IgD-negative memory B cell (primary cell): ENCODE measurements around the gene QPCTL. TPM values are rescaled to one million over a fixed set of nuclear protein-coding genes. Genes with fewer than 3 reads are reported as not detected.

Source experiments
- H3K27ac Mint-ChIP-seq, 3 donors: one replicate each; pipeline ENCODE4 v1.8.0; 2020 to 2022; ENCODE audit warnings: mild to moderate bottlenecking in 3 of 3, mixed read lengths in 3 of 3, moderate library complexity in 1 of 3
- H3K27me3 Mint-ChIP-seq: one replicate; pipeline ENCODE4 v1.8.0; 2021; ENCODE audit warnings: mixed read lengths
- H3K36me3 Mint-ChIP-seq: one replicate; pipeline ENCODE4 v1.8.0; 2020; ENCODE audit warnings: mild to moderate bottlenecking, mixed read lengths
- H3K4me1 Mint-ChIP-seq, 3 donors: one replicate each; pipeline ENCODE4 v1.8.0; 2020 to 2022; ENCODE audit warnings: mixed read lengths in 3 of 3, mild to moderate bottlenecking in 1 of 3
- H3K4me3 Mint-ChIP-seq, 4 donors: one replicate each; pipeline ENCODE4 v1.8.0; 2020 to 2022; ENCODE audit warnings: mild to moderate bottlenecking in 4 of 4, mixed read lengths in 4 of 4, moderate library complexity in 3 of 4
- H3K9me3 Mint-ChIP-seq, 3 donors: one replicate each; pipeline ENCODE4 v1.8.0; 2020 to 2021; ENCODE audit warnings: mixed read lengths in 3 of 3, mild to moderate bottlenecking in 1 of 3
- polyA plus RNA-seq: library from polyadenylated mRNA; unstranded; fragments of 300-500 nt; fragmentation: Illumina TruSeq; gene quantifications from one replicate; pipeline ENCODE4 v1.2.3, GENCODE V29; 2021

The QPCTL gene
- polyA plus RNA-seq, 1 donor from 2014 or later = 2.7 TPM

GRCh38 chr19:45691516-45692186 lies 815 bp upstream of the QPCTL start, which contains the start of gene SNRPD2:
SNRPD2 (minus strand) TSS chr19:45691953; CDS start chr19:45691888, 65 bp downstream.
- peak within 1 kb of the TSS; percentile 88 to 100 (median 98) for H3K4me3 Mint-ChIP-seq
- H3K27ac Mint-ChIP-seq = peak within 1 kb of the TSS; percentile 89 to 98 (median 96)
- no peaks in the 10 kb centered on the region for H3K9me3 Mint-ChIP-seq
- peaks cover 3% of the 10 kb centered on the region for H3K36me3 Mint-ChIP-seq
- H3K4me1 Mint-ChIP-seq = peaks cover 6 to 14% (median 12%) of the 10 kb centered on the region in 3 donors
- no peaks in the 10 kb centered on the region for H3K27me3 Mint-ChIP-seq

- H3K27me3 Mint-ChIP-seq = no peaks in the 10 kb centered on the region
- no peaks in the 10 kb centered on the region for H3K9me3 Mint-ChIP-seq
- peaks cover 6 to 14% (median 12%) of the 10 kb centered on the region in 3 donors for H3K4me1 Mint-ChIP-seq
- H3K36me3 Mint-ChIP-seq = peaks cover 3% of the 10 kb centered on the region
- peak overlapping the region; percentile 89 to 98 (median 96) for H3K27ac Mint-ChIP-seq
- peak overlapping the region; percentile 88 to 100 (median 98) for H3K4me3 Mint-ChIP-seq
Measured at GRCh38 chr19:45693106-45693788, 781 bp downstream of the QPCTL start.

GRCh38 chr19:45701676-45702075 lies 9.2 kb downstream of the QPCTL start:
- Mint-ChIP-seq H3K4me1 (peaks cover 6 to 9% (median 8%) of the 10 kb centered on the region in 3 donors), H3K4me3 (no peak overlapping the region), H3K27me3 (no peaks in the 10 kb centered on the region), H3K9me3 (no peaks in the 10 kb centered on the region), H3K27ac (no peak overlapping the region), H3K36me3 (peaks cover 8% of the 10 kb centered on the region)

DNA sequence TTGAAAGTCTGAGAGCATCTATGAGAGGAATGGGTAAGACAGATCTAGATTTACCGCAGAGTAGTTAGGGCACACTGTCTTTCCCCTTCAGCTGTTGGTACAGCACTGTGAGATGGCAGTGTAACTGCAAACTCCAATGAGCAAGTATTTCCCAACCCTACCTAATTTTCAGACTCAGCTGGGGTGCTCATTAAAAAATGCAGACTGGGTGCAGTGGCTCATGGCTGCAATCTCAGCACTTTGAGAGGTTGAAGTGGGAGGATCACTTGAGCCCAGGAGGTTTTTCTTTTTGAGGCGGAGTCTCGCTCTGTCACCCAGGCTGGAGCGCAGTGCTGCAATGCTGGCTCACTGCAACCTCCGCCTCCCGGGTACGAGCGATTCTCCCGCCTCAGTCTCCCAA lies 12.6 kb downstream of the QPCTL start:
- H3K27me3 Mint-ChIP-seq = no peaks in the 10 kb centered on the region
- H3K36me3 Mint-ChIP-seq = peaks cover 10% of the 10 kb centered on the region
- H3K4me1 Mint-ChIP-seq = peaks cover 12 to 22% (median 17%) of the 10 kb centered on the region in 3 donors
- peak overlapping the region in 1 of 4 donors; percentile 57 for H3K4me3 Mint-ChIP-seq
- H3K27ac Mint-ChIP-seq = peak overlapping the region in 2 of 3 donors; percentile 39 to 89
- no peaks in the 10 kb centered on the region for H3K9me3 Mint-ChIP-seq

DNA sequence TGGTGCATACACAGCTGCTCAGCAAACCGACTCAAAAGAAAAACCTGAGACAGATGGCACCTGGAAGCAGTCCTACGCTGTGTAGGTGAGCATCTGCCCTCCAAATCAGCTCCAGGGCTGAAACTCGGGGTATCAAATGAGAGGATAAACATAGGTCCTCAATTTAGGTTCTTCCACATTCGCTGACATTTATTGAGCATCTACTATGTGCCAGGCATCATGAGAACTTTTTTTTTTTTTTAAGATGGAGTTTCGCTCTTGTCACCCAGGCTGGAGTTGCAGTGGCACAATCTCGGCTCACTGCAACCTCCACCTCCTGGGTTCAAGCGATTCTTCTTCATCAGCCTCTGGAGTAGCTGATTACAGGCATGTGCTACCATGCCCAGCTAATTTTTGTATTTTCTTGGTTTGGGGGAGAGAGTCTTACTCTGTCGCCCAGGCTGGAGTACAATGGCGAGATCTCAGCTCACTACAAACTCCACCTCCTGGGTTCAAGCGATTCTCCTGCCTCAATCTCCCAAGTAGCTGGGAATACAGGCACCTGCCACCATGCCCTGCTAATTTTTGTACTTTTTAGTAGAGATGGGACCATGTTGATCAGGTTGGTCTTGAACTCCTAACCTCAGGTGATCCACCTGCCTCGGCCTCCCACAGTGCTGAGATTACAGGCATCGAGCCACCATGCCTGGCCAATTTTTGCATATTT lies 13.4 kb downstream of the QPCTL start:
- Mint-ChIP-seq H3K9me3 (no peaks in the 10 kb centered on the region), H3K27ac (peak overlapping the region; percentile 92 to 97 (median 95)), H3K4me1 (peaks cover 19 to 25% (median 22%) of the 10 kb centered on the region in 3 donors), H3K36me3 (peaks cover 9% of the 10 kb centered on the region), H3K4me3 (peak overlapping the region; percentile 63 to 92 (median 84)), H3K27me3 (no peaks in the 10 kb centered on the region)

- Mint-ChIP-seq H3K27me3 (no peaks in the 10 kb centered on the region), H3K4me3 (peak overlapping the region in 2 of 4 donors; percentile 43 to 78), H3K36me3 (peaks cover 2% of the 10 kb centered on the region), H3K9me3 (no peaks in the 10 kb centered on the region), H3K27ac (peak overlapping the region; percentile 17 to 76 (median 74)), H3K4me1 (peaks cover 20 to 30% (median 23%) of the 10 kb centered on the region in 3 donors)
Measured at GRCh38 chr19:45710356-45711130, 18.1 kb downstream of the QPCTL start.

GRCh38 chr19:45711851-45712698 lies 19.6 kb downstream of the QPCTL start:
- Mint-ChIP-seq H3K4me1 (peaks cover 25 to 33% (median 25%) of the 10 kb centered on the region in 3 donors), H3K4me3 (no peak overlapping the region), H3K27ac (no peak overlapping the region), H3K27me3 (no peaks in the 10 kb centered on the region), H3K36me3 (peaks cover 2% of the 10 kb centered on the region), H3K9me3 (no peaks in the 10 kb centered on the region)

DNA sequence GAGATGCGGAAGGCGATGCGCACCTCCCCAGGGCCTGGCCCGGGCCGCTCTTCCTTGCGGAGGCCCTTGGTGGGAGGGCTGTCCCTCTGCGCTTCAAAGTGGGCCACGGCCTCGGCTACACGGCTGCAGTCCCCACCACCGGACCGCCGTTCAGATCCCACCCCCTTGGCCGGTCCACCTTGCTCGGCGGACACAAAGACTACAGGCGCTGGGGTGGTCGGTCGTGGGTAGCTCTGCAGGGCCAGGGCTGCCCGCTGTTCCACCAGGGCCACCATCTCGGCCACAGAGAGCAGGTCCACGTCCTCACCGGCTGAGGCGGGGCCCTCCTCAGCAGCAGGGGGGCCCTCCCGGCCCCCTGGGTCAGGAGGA lies 20.2 kb downstream of the QPCTL start:
- H3K27me3 Mint-ChIP-seq = no peaks in the 10 kb centered on the region
- no peaks in the 10 kb centered on the region for H3K9me3 Mint-ChIP-seq
- peaks cover 27 to 33% (median 27%) of the 10 kb centered on the region in 3 donors for H3K4me1 Mint-ChIP-seq
- peaks cover 4% of the 10 kb centered on the region for H3K36me3 Mint-ChIP-seq
- no peak overlapping the region for H3K4me3 Mint-ChIP-seq
- H3K27ac Mint-ChIP-seq = no peak overlapping the region

DNA sequence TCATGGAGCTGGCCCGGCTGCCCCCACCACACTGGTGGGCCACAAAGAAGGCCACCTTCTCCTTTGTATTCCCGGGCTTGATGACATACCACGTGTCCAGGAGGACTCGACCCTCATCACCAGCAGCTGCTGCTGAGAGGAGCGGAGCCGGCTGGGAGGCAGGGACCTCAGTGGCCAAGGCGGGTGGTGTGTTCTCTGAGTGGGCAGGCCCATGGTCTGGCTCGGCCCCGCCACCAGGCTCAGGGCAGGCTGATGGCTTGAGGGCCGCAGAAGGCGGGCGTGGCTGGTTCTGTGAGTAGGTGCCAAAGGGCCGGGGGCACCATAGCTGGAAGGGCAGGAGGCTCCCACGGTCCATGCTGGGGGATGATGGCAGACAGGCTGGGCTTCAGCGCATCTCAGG lies 20.7 kb downstream of the QPCTL start:
- Mint-ChIP-seq H3K27me3 (no peaks in the 10 kb centered on the region), H3K27ac (no peak overlapping the region), H3K9me3 (no peaks in the 10 kb centered on the region), H3K4me3 (no peak overlapping the region), H3K36me3 (peaks cover 4% of the 10 kb centered on the region), H3K4me1 (peaks cover 27 to 37% (median 28%) of the 10 kb centered on the region in 3 donors)

- Mint-ChIP-seq H3K27ac (peak overlapping the region in 1 of 3 donors; percentile 88), H3K4me3 (peak overlapping the region in 3 of 4 donors; percentile 30 to 69 (median 55)), H3K36me3 (peaks cover 9% of the 10 kb centered on the region), H3K27me3 (no peaks in the 10 kb centered on the region), H3K9me3 (peaks cover 0 to 3% (median 0%) of the 10 kb centered on the region in 3 donors), H3K4me1 (peaks cover 27 to 39% (median 34%) of the 10 kb centered on the region in 3 donors)
Measured at GRCh38 chr19:45715139-45715538, 22.7 kb downstream of the QPCTL start.

DNA sequence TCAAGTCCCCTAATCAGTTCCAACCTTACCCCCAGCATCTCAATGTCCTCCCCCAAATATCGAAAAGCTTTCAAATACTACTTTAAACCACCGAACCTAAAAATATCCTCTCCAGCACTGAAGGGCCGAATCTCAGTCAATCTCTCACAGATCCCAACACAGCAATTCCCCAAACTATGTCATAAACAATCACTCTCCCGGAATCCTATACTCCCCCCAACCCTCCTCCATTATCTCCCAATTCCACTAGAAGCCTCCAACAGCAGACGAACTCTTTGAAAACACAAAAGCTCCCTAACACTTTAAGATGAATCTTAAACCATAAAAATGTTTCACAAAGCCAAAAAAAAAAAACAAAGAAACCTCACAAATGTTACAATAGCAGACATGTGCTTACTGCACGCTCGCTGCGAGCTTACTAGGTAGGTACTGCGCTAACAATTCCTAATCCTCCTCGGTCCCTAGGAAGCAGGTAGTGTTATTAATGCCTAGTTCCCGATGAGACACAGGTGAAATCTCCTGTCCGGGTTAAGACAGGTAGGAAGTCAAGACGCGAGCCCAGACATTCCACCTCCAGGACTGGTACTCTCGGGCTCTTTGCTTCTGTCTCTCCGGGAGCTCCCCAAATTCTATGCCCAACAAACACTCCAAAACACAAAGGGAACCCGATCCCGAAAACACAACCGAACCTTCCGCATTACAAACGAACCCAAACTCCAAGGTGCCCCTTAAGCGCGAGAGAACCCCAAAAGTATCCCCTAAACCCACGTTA lies 24.1 kb downstream of the QPCTL start:
- Mint-ChIP-seq H3K27ac (peak overlapping the region; percentile 84 to 98 (median 97)), H3K4me1 (peaks cover 21 to 35% (median 28%) of the 10 kb centered on the region in 3 donors), H3K9me3 (peaks cover 0 to 3% (median 0%) of the 10 kb centered on the region in 3 donors), H3K4me3 (peak overlapping the region; percentile 88 to 99 (median 96)), H3K36me3 (peaks cover 9% of the 10 kb centered on the region), H3K27me3 (no peaks in the 10 kb centered on the region)

GRCh38 chr19:45717131-45717982 lies 24.9 kb downstream of the QPCTL start:
- Mint-ChIP-seq H3K27me3 (no peaks in the 10 kb centered on the region), H3K36me3 (peaks cover 9% of the 10 kb centered on the region), H3K4me3 (peak overlapping the region; percentile 88 to 99 (median 96)), H3K4me1 (peaks cover 21 to 37% (median 28%) of the 10 kb centered on the region in 3 donors), H3K27ac (peak overlapping the region; percentile 84 to 98 (median 97)), H3K9me3 (peaks cover 0 to 3% (median 0%) of the 10 kb centered on the region in 3 donors)
